LNCaP clone FGC (cell line): ENCODE results near the gene AIPL1.

Experiments
- DNase-seq: peaks from one replicate; pipeline ENCODE4 v3.0.0-alpha.2; 2011; ENCODE audit warnings: low read depth
- H3K4me3 ChIP-seq: 2 replicates; pipeline ENCODE4 v1.5.1; 2011; ENCODE audit warnings: mild to moderate bottlenecking, low read depth, low read length, control low read depth
- TF ChIP-seq, protein P1 (sequence below): IDR thresholded peaks from 2 replicates; pipeline ENCODE4 v1.5.1; 2012; ENCODE audit warnings: mild to moderate bottlenecking; ENCODE audit not compliant: control insufficient read depth, insufficient read depth; ENCODE audit errors: extremely low read depth

AIPL1 gene

DNA sequence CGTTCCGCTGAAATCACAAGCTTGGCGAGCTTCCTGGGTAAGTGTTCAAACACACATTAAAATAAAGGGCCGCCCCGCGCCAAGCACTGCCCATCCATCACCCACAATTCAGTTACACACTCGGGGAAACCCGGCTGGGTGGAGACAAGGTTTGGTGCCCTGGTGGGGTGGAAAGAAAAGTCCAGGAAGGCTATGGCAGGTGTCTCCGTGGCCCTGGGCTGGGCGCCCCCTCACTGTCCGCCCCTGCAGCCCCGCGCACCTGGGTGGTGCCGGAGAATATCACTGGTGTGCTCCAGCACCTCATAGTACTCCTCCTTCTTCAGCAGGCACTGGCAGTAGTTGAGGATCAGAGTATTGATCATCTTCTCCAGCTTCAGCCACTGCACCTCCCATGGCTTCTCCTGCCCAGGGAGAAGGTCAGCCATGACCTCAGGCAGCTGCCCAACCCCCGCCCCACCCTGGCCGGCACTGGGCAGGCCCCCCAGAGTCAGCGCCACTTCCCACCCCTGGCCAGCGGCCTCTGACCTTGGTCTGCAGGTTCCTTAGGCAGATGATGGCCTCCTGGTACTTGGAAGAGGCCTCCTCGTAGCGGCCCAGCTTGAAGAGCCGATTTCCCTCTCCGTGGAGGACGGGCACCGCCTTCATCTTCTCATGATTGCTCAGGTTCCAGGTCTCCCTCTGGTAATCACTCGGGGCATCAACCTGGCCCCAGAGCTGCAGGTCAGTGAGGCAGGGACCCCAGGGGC lies 8.4 kb downstream of the AIPL1 start:
- TF ChIP-seq, protein P1, sequence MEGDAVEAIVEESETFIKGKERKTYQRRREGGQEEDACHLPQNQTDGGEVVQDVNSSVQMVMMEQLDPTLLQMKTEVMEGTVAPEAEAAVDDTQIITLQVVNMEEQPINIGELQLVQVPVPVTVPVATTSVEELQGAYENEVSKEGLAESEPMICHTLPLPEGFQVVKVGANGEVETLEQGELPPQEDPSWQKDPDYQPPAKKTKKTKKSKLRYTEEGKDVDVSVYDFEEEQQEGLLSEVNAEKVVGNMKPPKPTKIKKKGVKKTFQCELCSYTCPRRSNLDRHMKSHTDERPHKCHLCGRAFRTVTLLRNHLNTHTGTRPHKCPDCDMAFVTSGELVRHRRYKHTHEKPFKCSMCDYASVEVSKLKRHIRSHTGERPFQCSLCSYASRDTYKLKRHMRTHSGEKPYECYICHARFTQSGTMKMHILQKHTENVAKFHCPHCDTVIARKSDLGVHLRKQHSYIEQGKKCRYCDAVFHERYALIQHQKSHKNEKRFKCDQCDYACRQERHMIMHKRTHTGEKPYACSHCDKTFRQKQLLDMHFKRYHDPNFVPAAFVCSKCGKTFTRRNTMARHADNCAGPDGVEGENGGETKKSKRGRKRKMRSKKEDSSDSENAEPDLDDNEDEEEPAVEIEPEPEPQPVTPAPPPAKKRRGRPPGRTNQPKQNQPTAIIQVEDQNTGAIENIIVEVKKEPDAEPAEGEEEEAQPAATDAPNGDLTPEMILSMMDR, result no peak
- DNase-seq, result no peak
- no peak overlapping the region for H3K4me3 ChIP-seq

DNA sequence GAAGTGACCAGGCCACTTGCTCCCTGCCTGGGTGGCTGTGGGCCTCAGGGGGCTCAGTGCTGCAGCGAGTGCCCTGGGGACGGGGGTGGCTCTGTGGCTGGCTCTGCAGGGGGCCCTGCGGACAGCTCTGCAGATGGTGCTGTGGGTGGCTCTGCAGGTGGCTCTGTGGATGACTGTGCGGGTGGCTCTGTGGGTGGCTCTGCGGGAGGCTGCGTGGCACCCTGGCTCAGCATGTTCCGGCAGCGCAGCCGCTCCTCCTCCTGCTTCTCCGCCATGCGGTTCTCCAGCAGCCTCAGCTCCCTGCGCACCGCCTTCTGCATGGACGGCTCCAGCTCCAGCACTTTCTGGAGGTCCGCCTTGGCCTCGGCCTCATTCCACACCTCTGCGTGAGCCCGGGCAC lies 9.5 kb downstream of the AIPL1 start:
- H3K4me3 ChIP-seq, result no peak overlapping the region
- no peak for DNase-seq
- TF ChIP-seq, protein P1, result no peak

DNA sequence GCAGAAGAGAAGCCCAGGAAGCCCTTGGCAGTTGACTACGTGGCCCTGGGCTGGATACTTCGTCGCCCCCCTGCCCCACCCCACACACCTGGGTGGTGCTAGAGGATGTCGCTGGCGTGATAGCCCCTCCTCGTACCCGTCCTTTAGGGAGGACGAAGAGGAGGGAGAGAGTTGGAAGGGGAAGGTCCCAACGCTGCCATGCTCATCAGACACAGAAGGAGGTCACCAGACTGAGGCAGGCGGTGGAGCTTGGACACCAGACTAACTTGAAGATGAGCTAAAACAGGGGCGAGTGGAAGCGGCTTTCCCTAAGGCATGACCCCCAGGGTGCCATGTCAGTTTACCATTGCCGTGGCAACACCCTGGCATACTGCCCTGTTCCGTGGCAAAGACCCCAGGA lies 11.0 kb downstream of the AIPL1 start:
- no peak overlapping the region for H3K4me3 ChIP-seq
- DNase-seq, result no peak
- TF ChIP-seq, protein P1, result no peak

DNA sequence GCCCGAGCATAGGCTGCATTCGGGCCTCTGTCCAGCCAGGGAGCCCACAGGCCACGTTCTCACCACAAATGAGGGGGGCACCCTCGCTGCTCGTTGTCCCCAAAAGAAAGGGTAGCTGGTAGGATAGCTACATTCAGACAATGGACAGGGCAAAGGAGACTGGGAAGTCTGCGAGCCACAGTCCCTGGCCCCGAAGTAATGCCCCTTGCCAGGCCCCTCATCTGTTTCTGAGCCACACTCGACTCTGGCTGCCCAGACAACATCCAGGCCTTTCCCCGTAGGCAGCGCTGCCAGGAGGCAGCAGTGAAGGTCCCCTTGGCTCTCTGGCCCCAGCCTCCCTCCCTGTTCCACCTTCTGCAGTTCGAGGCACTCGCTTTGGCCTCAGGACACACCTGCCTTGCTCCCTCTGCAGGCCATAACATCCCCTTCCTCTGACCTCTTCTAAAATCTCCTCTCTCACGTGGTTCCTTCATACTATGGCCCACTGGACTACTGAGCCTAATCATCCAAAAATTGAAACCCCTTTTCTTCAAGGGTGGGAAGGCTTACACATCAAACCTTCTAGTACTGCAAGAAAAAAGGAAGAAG lies 12.2 kb downstream of the AIPL1 start:
- TF ChIP-seq, protein P1, result 0 out of 2 replicates have a peak, but pooled peaks have one; percentile 7
- no peak for DNase-seq

DNA sequence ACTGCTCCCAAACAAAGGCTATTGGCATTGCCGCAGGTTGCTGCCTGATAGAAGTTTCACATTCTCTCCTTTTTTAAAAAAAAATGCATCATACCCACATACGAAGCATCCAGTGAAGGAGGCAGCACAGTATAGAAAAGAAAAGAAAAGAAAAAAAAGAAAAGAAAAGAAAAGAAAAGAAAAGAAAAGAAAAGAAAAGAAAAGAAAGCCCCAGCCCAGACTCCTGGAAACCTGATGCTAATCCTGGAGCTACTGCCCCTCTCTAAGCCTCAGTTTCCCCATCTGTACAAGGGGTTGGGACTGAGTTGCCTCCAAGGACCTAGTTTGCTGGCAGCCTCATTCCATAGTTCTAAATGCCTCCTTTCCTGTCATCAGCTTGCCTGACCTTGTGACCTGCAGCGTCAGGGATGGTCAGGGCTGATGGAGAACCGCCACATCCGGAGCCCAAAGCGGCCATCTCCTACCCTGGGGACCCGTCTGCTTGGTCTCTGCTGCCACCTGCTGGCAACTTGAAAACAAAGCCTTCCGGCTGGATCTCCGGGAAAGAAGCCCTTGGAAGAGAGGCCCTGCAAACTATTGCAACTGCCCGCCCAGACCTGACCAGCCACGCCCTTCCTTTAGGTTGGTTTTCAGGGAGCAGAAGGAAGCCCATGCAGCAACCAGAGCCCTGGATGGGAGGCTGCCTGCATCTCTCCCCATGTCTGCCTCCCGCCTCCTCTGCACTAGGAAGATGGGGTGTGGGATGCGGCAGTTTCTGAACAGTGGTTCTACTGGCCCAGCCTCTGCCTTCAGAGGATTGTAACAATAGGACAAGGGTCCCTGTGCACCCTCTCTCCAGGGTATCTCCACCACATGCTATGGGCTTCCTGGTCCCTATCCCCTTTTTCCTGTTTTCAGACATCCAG lies 13.0 kb downstream of the AIPL1 start:
- TF ChIP-seq, protein P1, result peak; percentile 83
- DNase-seq, result peak; percentile 25
- H3K4me3 ChIP-seq, result no peak overlapping the region

More for the DNA sequence above, 12.2 kb downstream of the AIPL1 start:
- no peak overlapping the region for H3K4me3 ChIP-seq

DNA sequence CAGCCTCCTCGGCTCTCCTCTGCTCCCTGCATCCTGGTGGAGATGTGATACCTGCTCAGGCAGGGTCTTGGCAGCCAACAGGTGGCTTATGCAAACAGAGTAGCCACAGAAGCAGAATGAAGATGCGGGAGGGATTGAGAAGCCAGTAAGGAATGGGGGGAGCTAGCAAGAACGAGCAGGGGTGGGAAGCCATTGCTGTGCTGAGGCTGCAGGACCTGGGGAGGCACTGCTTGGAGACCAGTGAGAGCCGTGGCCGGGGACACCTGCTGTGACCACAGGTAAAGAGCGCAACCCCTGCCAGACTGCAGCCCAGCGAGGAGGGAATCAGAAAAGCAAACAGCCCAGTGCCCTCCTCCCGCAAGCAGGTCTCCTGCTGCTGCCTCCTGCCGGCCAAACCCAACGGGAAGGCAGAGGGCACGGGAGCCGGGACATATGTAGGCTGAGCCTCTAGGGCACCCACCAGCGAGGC lies 14.7 kb downstream of the AIPL1 start:
- TF ChIP-seq, protein P1, result peak; percentile 68
- no peak overlapping the region for H3K4me3 ChIP-seq
- DNase-seq, result no peak
